NT2/D1 (cell line): ENCODE results near the gene MLXIP.

Experiments used
- DNase-seq: peaks from one replicate; pipeline ENCODE4 v3.0.0-alpha.2; 2011; ENCODE audit warnings: low read depth, low spot score
- H3K27me3 ChIP-seq: 2 replicates; pipeline ENCODE4 v1.6.0; 2011; ENCODE audit warnings: mild to moderate bottlenecking; ENCODE audit not compliant: insufficient read length, insufficient read depth
- H3K36me3 ChIP-seq: 2 replicates; pipeline ENCODE4 v1.6.1; 2011; ENCODE audit warnings: mild to moderate bottlenecking, low read length, mixed read lengths; ENCODE audit not compliant: insufficient read depth, insufficient read length
- H3K4me1 ChIP-seq: 2 replicates; pipeline ENCODE4 v1.5.1; 2011; ENCODE audit not compliant: insufficient read depth, insufficient read length
- H3K4me3 ChIP-seq: 2 replicates; pipeline ENCODE4 v1.5.1; 2011; ENCODE audit warnings: low read depth; ENCODE audit not compliant: insufficient read length
- H3K9ac ChIP-seq: 2 replicates; pipeline ENCODE4 v1.6.0; 2011; ENCODE audit warnings: low read depth; ENCODE audit not compliant: insufficient read length
- H3K9me3 ChIP-seq: 2 replicates; pipeline ENCODE4 v1.5.1; 2011; ENCODE audit warnings: mild to moderate bottlenecking, low read length; ENCODE audit not compliant: insufficient read depth
- SUZ12 ChIP-seq: IDR thresholded peaks from 2 replicates; pipeline ENCODE4 v1.6.1; 2011; ENCODE audit not compliant: insufficient read length, insufficient read depth; ENCODE audit errors: extremely low read depth
- YY1 ChIP-seq: IDR thresholded peaks from 2 replicates; pipeline ENCODE4 v1.6.1; 2011; ENCODE audit not compliant: insufficient read length, insufficient read depth
- ZNF274 ChIP-seq: IDR thresholded peaks from 2 replicates; pipeline ENCODE4 v1.6.1; 2011; ENCODE audit warnings: mild to moderate bottlenecking, low read depth, low read length

The MLXIP gene

DNA sequence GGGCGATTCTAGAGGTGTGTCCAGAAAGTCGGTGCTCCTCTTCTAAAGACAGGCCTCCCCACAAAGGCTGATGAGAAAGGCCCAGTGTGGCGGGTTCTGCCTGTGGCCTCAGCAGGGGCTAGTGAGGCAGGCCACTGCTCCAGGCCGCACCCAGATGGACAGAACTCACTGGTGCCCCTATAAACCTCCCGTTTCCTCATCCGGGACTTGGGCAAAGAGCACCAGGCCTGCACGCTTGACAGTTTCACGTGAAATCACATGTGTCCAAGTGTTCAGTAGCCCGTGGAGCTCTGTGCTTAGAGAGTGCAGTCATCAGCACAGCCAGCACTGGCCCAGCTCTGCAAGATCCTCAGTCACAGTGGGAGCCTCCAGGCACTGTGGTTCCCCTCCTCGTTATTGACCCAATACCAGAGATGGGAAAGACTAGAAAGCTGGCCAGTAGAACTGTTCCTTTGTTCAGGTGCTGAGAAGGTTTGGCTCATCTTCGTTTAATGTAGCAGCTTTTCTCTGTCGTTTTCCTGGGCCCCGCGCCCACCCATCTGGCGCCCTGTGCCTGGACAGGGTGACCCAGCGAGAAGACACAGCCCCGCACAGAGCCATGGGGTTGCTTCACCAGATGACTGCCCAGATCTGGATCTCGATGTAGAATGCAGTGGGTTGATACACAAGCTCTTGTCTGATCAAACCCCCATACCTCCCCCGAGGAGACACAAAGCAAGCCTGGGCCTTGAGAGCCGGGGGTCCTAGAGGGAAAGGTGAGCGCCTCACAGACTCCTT is 69.1 kb downstream of the MLXIP start:
- no peak for TF ChIP-seq ZNF274
- no peak for TF ChIP-seq SUZ12
- TF ChIP-seq YY1, result no peak
- peaks cover 35% of the 10 kb centered on the region for H3K9me3 ChIP-seq
- no peak overlapping the region for H3K4me3 ChIP-seq
- no peaks in the 10 kb centered on the region for H3K27me3 ChIP-seq
- no peaks in the 10 kb centered on the region for H3K4me1 ChIP-seq
- DNase-seq, result no peak
- no peak overlapping the region for H3K9ac ChIP-seq
- peaks cover 23% of the 10 kb centered on the region for H3K36me3 ChIP-seq

DNA sequence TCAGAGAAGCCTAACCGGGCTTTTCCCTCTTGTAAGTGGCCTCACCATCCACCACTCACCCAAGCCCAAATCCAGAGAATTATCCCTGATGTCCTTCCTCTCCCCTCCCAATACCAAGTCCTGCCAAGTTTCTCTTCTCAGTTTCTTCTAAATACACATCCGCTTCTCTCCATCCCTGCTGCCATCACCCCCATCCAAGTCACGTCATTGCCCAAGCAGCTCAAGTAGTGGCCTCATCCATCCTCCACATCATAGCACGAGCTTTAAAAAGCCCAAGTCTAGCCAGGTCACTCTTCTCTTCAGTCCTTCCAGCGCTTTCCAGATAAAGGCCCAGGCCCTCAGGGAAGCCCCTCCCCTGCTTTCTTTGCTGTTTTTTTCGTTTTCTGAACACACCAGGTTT is 70.1 kb downstream of the MLXIP start:
- no peak overlapping the region for H3K4me3 ChIP-seq
- H3K9me3 ChIP-seq, result peaks cover 25% of the 10 kb centered on the region; the same call in 1 of the 2 replicates
- TF ChIP-seq YY1 (no peak), SUZ12 (no peak), ZNF274 (no peak)
- H3K9ac ChIP-seq, result no peak overlapping the region
- no peak for DNase-seq
- no peaks in the 10 kb centered on the region for H3K27me3 ChIP-seq
- no peaks in the 10 kb centered on the region for H3K4me1 ChIP-seq
- peaks cover 13% of the 10 kb centered on the region for H3K36me3 ChIP-seq

DNA sequence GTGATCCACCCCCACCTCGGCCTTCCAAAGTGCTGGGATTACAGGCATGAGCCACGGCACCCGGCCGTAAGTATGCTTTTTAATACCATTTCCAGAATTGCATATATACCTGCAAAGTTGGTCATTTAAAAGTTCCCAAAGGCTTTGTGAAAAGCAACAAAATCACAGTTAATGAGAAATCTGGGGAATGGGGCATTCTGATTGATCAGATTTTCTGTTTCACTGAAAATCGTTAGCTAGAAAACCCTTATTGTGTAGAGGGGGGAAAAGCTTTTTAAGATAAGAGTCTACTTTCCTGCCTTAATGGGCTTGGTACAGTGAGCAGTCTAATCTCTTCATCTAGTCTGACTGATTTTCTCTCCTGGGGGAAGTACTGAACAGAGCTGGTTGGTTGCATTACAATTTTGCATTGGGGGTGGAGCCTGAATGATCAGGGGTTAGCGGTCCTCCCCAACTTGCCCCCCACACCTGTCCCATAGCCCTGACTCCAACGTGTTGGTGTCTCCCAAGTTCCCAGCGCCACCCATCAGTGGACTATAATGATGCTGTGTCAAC is 71.6 kb downstream of the MLXIP start:
- H3K9me3 ChIP-seq, result peaks cover 11% of the 10 kb centered on the region; the same call in 1 of the 2 replicates
- H3K27me3 ChIP-seq, result no peaks in the 10 kb centered on the region
- H3K36me3 ChIP-seq, result peaks cover 2% of the 10 kb centered on the region
- TF ChIP-seq ZNF274 (no peak), SUZ12 (no peak), YY1 (no peak)
- H3K4me1 ChIP-seq, result no peaks in the 10 kb centered on the region
- no peak for DNase-seq
- H3K9ac ChIP-seq, result no peak overlapping the region
- no peak overlapping the region for H3K4me3 ChIP-seq

DNA sequence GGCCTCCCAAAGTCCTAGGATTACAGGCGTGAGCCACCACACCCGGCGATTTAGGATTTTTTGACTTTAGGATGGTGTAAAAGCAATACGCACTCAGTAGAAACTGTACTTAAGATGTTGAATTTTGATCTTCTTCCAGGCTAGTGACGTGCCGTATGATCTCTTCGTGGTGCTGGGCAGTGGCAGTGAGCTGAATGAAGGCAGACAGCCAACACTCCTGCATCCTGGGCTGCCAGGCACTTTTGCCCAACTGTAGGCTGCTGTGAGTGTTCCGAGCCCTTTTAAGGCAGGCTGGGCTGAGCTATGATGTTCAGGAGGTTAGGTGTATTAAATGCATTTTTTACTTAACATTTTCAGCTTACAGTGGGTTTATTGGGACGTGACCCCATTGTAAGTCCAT is 74.2 kb downstream of the MLXIP start:
- DNase-seq, result no peak
- Histone ChIP-seq H3K4me3 (no peak overlapping the region), H3K9ac (no peak overlapping the region), H3K36me3 (no peaks in the 10 kb centered on the region), H3K9me3 (no peaks in the 10 kb centered on the region), H3K4me1 (no peaks in the 10 kb centered on the region), H3K27me3 (no peaks in the 10 kb centered on the region)
- no peak for TF ChIP-seq SUZ12
- TF ChIP-seq ZNF274, result no peak
- TF ChIP-seq YY1, result no peak

DNA sequence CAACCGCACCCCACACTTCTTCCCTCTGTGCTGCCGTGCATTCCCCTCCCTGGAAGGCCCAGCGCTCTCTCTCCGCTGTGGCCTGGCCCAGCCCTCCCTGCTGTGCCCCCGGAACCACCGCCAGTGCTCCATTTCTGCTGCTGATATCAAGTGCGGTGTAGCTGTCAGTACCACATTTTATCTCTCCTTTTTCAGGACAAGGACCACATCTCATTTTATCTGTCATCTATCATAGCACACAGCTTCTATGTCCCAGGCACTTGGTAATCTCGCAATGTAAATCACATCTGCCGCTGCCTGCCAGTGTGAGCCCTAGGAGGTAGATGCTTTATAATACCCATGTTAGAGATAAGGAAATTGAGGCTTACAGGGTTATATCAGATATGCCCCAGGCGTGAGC is 77.1 kb downstream of the MLXIP start:
- no peaks in the 10 kb centered on the region for H3K4me1 ChIP-seq
- no peaks in the 10 kb centered on the region for H3K36me3 ChIP-seq
- DNase-seq, result no peak
- no peak overlapping the region for H3K4me3 ChIP-seq
- no peak overlapping the region for H3K9ac ChIP-seq
- no peaks in the 10 kb centered on the region for H3K9me3 ChIP-seq
- H3K27me3 ChIP-seq, result no peaks in the 10 kb centered on the region
- TF ChIP-seq YY1 (no peak), ZNF274 (no peak), SUZ12 (no peak)

DNA sequence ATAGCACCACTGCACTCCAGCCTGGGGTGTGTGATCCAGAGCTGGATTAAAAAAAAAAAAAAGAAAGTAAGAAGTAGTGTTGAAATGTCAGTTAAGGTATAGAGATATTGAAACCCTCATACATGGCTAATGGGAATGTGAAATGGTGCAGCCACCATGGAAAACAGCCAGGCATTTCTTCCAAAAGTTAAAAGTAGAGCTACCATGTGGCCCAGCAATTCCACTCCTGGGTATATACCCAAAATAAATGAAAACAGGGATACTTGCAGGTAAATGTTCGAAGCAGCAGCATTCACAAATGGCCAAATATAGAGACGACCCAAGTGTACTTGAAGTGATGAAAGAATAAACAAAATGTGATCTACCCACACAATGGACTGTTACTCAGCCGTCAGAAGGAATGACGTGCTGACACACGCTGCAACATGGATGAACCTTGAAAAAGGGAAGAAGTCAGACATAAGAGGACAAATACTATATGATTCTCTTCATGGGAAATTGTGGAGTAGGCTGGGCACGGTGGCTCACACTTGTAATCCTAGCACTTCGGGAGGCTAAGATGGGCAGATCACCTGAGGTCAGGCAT is 80.2 kb downstream of the MLXIP start:
- no peak for DNase-seq
- H3K9ac ChIP-seq, result no peak overlapping the region
- H3K36me3 ChIP-seq, result no peaks in the 10 kb centered on the region
- no peak for TF ChIP-seq SUZ12
- no peak for TF ChIP-seq ZNF274
- TF ChIP-seq YY1, result no peak
- peaks cover 2% of the 10 kb centered on the region for H3K4me1 ChIP-seq
- no peaks in the 10 kb centered on the region for H3K27me3 ChIP-seq
- H3K9me3 ChIP-seq, result no peaks in the 10 kb centered on the region
- H3K4me3 ChIP-seq, result no peak overlapping the region

DNA sequence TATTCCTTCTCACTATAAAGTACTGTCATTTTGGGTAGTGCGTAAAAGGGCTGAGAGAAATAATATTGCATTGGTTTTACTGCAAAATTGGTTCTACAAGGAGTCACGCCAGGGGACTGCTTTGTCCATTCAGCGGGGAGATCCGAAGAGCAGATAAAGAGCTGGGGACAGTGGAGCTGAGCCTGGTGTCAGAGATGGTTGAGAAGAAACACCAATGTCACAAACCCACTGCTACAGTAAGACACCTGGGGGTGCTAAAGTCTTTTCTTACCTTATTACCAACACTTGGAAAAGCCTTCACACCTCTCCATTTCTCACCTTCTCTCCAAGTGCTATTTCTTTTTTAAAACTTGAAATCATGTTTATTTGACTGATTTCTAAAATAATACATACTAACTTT is 81.3 kb downstream of the MLXIP start:
- Histone ChIP-seq H3K9ac (no peak overlapping the region), H3K36me3 (no peaks in the 10 kb centered on the region), H3K9me3 (no peaks in the 10 kb centered on the region), H3K4me1 (peaks cover 2% of the 10 kb centered on the region), H3K4me3 (no peak overlapping the region), H3K27me3 (no peaks in the 10 kb centered on the region)
- no peak for DNase-seq
- no peak for TF ChIP-seq ZNF274
- no peak for TF ChIP-seq SUZ12
- TF ChIP-seq YY1, result no peak
